Stimulated activated CD8-positive, alpha-beta memory T cell treated with anti-CD3 and anti-CD28 coated beads, Interleukin-12 subunit alpha, Interleukin-12 subunit beta, amount 100 ng/mL, for 1 hour (primary cell): ENCODE data around the gene AJM1.

Experiments
- DNase-seq: peaks from one replicate; pipeline ENCODE4 v3.0.0-alpha.2; 2020; ENCODE audit warnings: low read depth

AJM1 gene

GRCh38 chr9:136808075-136808805 is 34.0 kb upstream of the AJM1 start:
- DNase-seq: peak; percentile 30

- DNase-seq: no peak
These were observed 33.5 kb upstream of the AJM1 start for GRCh38 chr9:136808806-136809158.

GRCh38 chr9:136814725-136815421 is 27.4 kb upstream of the AJM1 start:
- DNase-seq: no peak

- no peak for DNase-seq
These were observed 26.9 kb upstream of the AJM1 start for GRCh38 chr9:136815422-136815782.

GRCh38 chr9:136820971-136821825 is 21.1 kb upstream of the AJM1 start:
- DNase-seq: no peak

GRCh38 chr9:136821826-136822544 is 20.3 kb upstream of the AJM1 start:
- DNase-seq: no peak

GRCh38 chr9:136823136-136824046 is 18.9 kb upstream of the AJM1 start:
- no peak for DNase-seq

- no peak for DNase-seq
These were observed 17.6 kb upstream of the AJM1 start for GRCh38 chr9:136824496-136825225.

GRCh38 chr9:136825295-136826187 is 16.7 kb upstream of the AJM1 start:
- no peak for DNase-seq

- DNase-seq: no peak
These were observed 16.1 kb upstream of the AJM1 start for GRCh38 chr9:136826188-136826541.

GRCh38 chr9:136826703-136827582 is 15.3 kb upstream of the AJM1 start:
- DNase-seq: no peak

- no peak for DNase-seq
These were observed 14.3 kb upstream of the AJM1 start for GRCh38 chr9:136827794-136828473.

- no peak for DNase-seq
These were observed 13.7 kb upstream of the AJM1 start for GRCh38 chr9:136828474-136829140.

GRCh38 chr9:136829412-136829811 is 12.9 kb upstream of the AJM1 start:
- DNase-seq: no peak

GRCh38 chr9:136829981-136830885 is 12.0 kb upstream of the AJM1 start:
- DNase-seq: no peak

- no peak for DNase-seq
These were observed 11.1 kb upstream of the AJM1 start for GRCh38 chr9:136831002-136831719.
